Effector memory CD4-positive, alpha-beta T cell (primary cell): ENCODE results near the gene CXCL1.

Source experiments
- DNase-seq, 3 donors: peaks; one replicate each; pipeline ENCODE4 v3.0.0-alpha.2; 2020
- H3K27ac ChIP-seq: 2 replicates; pipeline ENCODE4 v1.7.0; 2013; ENCODE audit warnings: mild to moderate bottlenecking, low read length, moderate library complexity; ENCODE audit not compliant: insufficient read depth, poor library complexity, severe bottlenecking
- H3K27me3 ChIP-seq: replicated peaks from 2 replicates; pipeline ENCODE4 v1.7.0; 2013; ENCODE audit warnings: mild to moderate bottlenecking, low read length; ENCODE audit not compliant: insufficient read depth, control insufficient read depth, poor library complexity, severe bottlenecking
- H3K36me3 ChIP-seq: 2 replicates; pipeline ENCODE4 v1.7.0; 2013; ENCODE audit warnings: mild to moderate bottlenecking, low read length, moderate library complexity; ENCODE audit not compliant: control insufficient read depth, insufficient read depth
- H3K4me1 ChIP-seq: 2 replicates; pipeline ENCODE4 v1.7.0; 2013; ENCODE audit warnings: low read length, mild to moderate bottlenecking; ENCODE audit not compliant: control insufficient read depth, insufficient read depth, poor library complexity, severe bottlenecking
- H3K4me3 ChIP-seq: 2 replicates; pipeline ENCODE4 v1.7.0; 2013; ENCODE audit warnings: low read length, low read depth, mild to moderate bottlenecking; ENCODE audit not compliant: insufficient read depth, poor library complexity, severe bottlenecking
- H3K9me3 ChIP-seq: 2 replicates; pipeline ENCODE4 v1.7.0; 2013; ENCODE audit warnings: mild to moderate bottlenecking, low read length, moderate library complexity; ENCODE audit not compliant: control insufficient read depth

CXCL1 gene

GRCh38 chr4:73911746-73912145 is 42.6 kb downstream of the CXCL1 start:
- DNase-seq, result no peak
- Histone ChIP-seq H3K9me3 (no peaks in the 10 kb centered on the region), H3K4me1 (no peaks in the 10 kb centered on the region), H3K27ac (no peak overlapping the region), H3K36me3 (no peaks in the 10 kb centered on the region), H3K4me3 (no peak overlapping the region), H3K27me3 (no peaks in the 10 kb centered on the region)

- Histone ChIP-seq H3K4me3 (no peak overlapping the region), H3K4me1 (no peaks in the 10 kb centered on the region), H3K27me3 (no peaks in the 10 kb centered on the region), H3K36me3 (no peaks in the 10 kb centered on the region), H3K27ac (no peak overlapping the region), H3K9me3 (no peaks in the 10 kb centered on the region)
- DNase-seq, result no peak
Measured at GRCh38 chr4:73912191-73912590, 43.0 kb downstream of the CXCL1 start.

- Histone ChIP-seq H3K27me3 (no peaks in the 10 kb centered on the region), H3K9me3 (no peaks in the 10 kb centered on the region), H3K27ac (no peak overlapping the region), H3K4me1 (no peaks in the 10 kb centered on the region), H3K4me3 (no peak overlapping the region), H3K36me3 (no peaks in the 10 kb centered on the region)
- no peak for DNase-seq
Measured at GRCh38 chr4:73914071-73914470, 44.9 kb downstream of the CXCL1 start.

GRCh38 chr4:73916172-73916925 is 47.2 kb downstream of the CXCL1 start:
- Histone ChIP-seq H3K27ac (no peak overlapping the region), H3K27me3 (no peaks in the 10 kb centered on the region), H3K36me3 (no peaks in the 10 kb centered on the region), H3K4me3 (no peak overlapping the region), H3K4me1 (no peaks in the 10 kb centered on the region), H3K9me3 (no peaks in the 10 kb centered on the region)
- DNase-seq, result no peak

- Histone ChIP-seq H3K9me3 (no peaks in the 10 kb centered on the region), H3K27me3 (no peaks in the 10 kb centered on the region), H3K4me1 (no peaks in the 10 kb centered on the region), H3K4me3 (no peak overlapping the region), H3K27ac (no peak overlapping the region), H3K36me3 (no peaks in the 10 kb centered on the region)
- no peak for DNase-seq
Measured at GRCh38 chr4:73917081-73917501, 47.9 kb downstream of the CXCL1 start.

- Histone ChIP-seq H3K27ac (no peak overlapping the region), H3K36me3 (no peaks in the 10 kb centered on the region), H3K9me3 (no peaks in the 10 kb centered on the region), H3K4me1 (no peaks in the 10 kb centered on the region), H3K27me3 (no peaks in the 10 kb centered on the region), H3K4me3 (no peak overlapping the region)
- no peak for DNase-seq
Measured at GRCh38 chr4:73918058-73918457, 48.9 kb downstream of the CXCL1 start.

GRCh38 chr4:73919691-73920090 is 50.5 kb downstream of the CXCL1 start:
- H3K4me1 ChIP-seq, result no peaks in the 10 kb centered on the region
- H3K27me3 ChIP-seq, result no peaks in the 10 kb centered on the region
- no peaks in the 10 kb centered on the region for H3K36me3 ChIP-seq
- H3K9me3 ChIP-seq, result no peaks in the 10 kb centered on the region
- no peak overlapping the region for H3K4me3 ChIP-seq
- H3K27ac ChIP-seq, result no peak overlapping the region
- DNase-seq, result no peak
